ENCODE data around the gene UTP20.

- TF ChIP-seq CTCF (IDR thresholded peaks at IDR 0.05) = no peak
- TF ChIP-seq POLR2AphosphoS5 (IDR thresholded peaks at IDR 0.05) = no peak
- no peak for TF ChIP-seq EP300 (IDR thresholded peaks at IDR 0.05)
Observed at GRCh38 chr12:101235686-101236085, 44.2 kb upstream of the UTP20 start.
